Measurements from ENCODE around the gene RNF213. TPM values are rescaled to one million over a fixed set of nuclear protein-coding genes. Genes with fewer than 3 reads are reported as not detected.

Gene RNF213
- polyA plus RNA-seq, 1 donor (not counting 4 experiments of a cell fraction or from before 2014, with no cell fraction given): 24.4 TPM

DNA sequence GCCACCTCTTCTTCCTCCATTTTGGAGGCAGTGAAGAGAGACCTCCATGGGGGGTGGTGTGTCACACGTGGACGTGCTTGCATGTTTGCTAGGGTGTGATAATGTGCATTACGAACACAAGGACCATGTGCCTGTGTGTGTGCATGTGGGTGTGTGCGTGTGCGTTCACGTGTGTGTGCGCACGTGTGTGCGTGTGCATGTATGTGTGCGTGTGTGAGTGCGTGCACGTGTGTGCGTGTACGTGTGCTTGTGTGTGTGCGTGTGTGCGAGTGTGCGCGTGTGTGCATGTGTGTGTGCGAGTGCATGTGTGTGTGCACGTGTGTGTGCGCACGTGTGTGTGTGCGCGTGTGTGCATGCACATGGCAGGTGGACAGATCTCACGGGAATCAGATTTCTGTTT, 29.5 kb downstream of the RNF213 start:
- H4K20me1 ChIP-seq (ENCODE audit: control insufficient read depth, extremely low read depth, insufficient read depth, low read length): no peaks in the 10 kb centered on the region
- no peak overlapping the region for H3K4me3 ChIP-seq (ENCODE audit: control insufficient read depth in 2 of 3, extremely low read depth in 1 of 3, insufficient read depth in 2 of 3, low read depth in 1 of 3, low read length in 3 of 3)
- no peaks in the 10 kb centered on the region for H3K4me1 ChIP-seq (ENCODE audit: control insufficient read depth, extremely low read depth, insufficient read depth, low read length)
- H3K27me3 ChIP-seq (ENCODE audit: control insufficient read depth, extremely low read depth, insufficient read depth, low read length): no peaks in the 10 kb centered on the region
- DNase-seq (ENCODE audit: low read depth, low spot score) (no peak), FAIRE-seq (no peak)
- H2AFZ ChIP-seq (ENCODE audit: control insufficient read depth, low read length): no peak overlapping the region
- H3K79me2 ChIP-seq (ENCODE audit: control insufficient read depth, insufficient read depth, low read length): no peaks in the 10 kb centered on the region
- no peak overlapping the region for H3K27ac ChIP-seq (ENCODE audit: control insufficient read depth, insufficient read depth, low read length)
- H3K36me3 ChIP-seq (ENCODE audit: control insufficient read depth in 2 of 2, extremely low read depth in 1 of 2, insufficient read depth in 2 of 2, low read length in 2 of 2): peaks cover 17 to 34% of the 10 kb centered on the region in 2 experiments
- H3K9me3 ChIP-seq (ENCODE audit: control insufficient read depth, low read depth, low read length): no peaks in the 10 kb centered on the region
- dilution Hi-C loops (cut with MboI; ENCODE audit: extremely low pct_ligation_motif_present, low sequenced_read_pairs): no loop called here
- no peaks in the 10 kb centered on the region for H3K9me1 ChIP-seq (ENCODE audit: control insufficient read depth, extremely low read depth, insufficient read depth, low read length)
- no peak overlapping the region for H3K4me2 ChIP-seq (ENCODE audit: control insufficient read depth, extremely low read depth, insufficient read depth, low read depth, low read length)
- no peak overlapping the region for H3K9ac ChIP-seq (ENCODE audit: control insufficient read depth, extremely low read depth, insufficient read depth, low read length)
- TF ChIP-seq EZH2 (IDR thresholded peaks at IDR 0.05; ENCODE audit: low read length): no peak
- TF ChIP-seq, protein P1, sequence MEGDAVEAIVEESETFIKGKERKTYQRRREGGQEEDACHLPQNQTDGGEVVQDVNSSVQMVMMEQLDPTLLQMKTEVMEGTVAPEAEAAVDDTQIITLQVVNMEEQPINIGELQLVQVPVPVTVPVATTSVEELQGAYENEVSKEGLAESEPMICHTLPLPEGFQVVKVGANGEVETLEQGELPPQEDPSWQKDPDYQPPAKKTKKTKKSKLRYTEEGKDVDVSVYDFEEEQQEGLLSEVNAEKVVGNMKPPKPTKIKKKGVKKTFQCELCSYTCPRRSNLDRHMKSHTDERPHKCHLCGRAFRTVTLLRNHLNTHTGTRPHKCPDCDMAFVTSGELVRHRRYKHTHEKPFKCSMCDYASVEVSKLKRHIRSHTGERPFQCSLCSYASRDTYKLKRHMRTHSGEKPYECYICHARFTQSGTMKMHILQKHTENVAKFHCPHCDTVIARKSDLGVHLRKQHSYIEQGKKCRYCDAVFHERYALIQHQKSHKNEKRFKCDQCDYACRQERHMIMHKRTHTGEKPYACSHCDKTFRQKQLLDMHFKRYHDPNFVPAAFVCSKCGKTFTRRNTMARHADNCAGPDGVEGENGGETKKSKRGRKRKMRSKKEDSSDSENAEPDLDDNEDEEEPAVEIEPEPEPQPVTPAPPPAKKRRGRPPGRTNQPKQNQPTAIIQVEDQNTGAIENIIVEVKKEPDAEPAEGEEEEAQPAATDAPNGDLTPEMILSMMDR (optimal IDR thresholded peaks at IDR 0.05 in 1 of 3, IDR thresholded peaks at IDR 0.05 in 1 of 3, conservative IDR thresholded peaks at IDR 0.05 in 1 of 3; ENCODE audit: extremely low read depth in 1 of 3, insufficient read depth in 2 of 3, low read length in 3 of 3): no peak

DNA sequence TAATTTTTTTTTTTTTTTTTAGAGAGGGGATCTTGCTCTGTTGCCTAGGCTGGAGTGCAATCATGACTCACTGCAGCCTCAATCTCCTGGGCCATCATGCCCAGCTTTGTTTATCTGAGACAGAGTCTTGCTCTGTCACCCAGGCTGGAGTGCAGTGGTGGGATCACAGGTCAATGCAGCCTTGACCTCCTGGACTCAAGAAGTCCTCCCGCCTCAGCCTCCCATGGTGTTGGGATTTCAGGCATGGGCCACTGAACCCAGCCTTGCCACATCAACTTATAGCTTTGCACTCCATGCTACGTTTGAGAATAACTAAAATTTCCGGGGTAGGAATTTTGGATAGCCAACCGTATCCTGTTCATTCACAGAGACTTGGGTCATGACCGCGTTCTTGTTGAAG, 30.6 kb downstream of the RNF213 start:
- Histone ChIP-seq H3K4me3 (ENCODE audit: control insufficient read depth in 2 of 3, extremely low read depth in 1 of 3, insufficient read depth in 2 of 3, low read depth in 1 of 3, low read length in 3 of 3) (no peak overlapping the region), H3K27me3 (ENCODE audit: control insufficient read depth, extremely low read depth, insufficient read depth, low read length) (no peaks in the 10 kb centered on the region), H3K4me1 (ENCODE audit: control insufficient read depth, extremely low read depth, insufficient read depth, low read length) (no peaks in the 10 kb centered on the region), H3K36me3 (ENCODE audit: control insufficient read depth in 2 of 2, extremely low read depth in 1 of 2, insufficient read depth in 2 of 2, low read length in 2 of 2) (peaks cover 21 to 40% of the 10 kb centered on the region in 2 experiments), H2AFZ (ENCODE audit: control insufficient read depth, low read length) (no peak overlapping the region), H3K9me3 (ENCODE audit: control insufficient read depth, low read depth, low read length) (no peaks in the 10 kb centered on the region), H3K27ac (ENCODE audit: control insufficient read depth, insufficient read depth, low read length) (no peak overlapping the region), H4K20me1 (ENCODE audit: control insufficient read depth, extremely low read depth, insufficient read depth, low read length) (no peaks in the 10 kb centered on the region), H3K4me2 (ENCODE audit: control insufficient read depth, extremely low read depth, insufficient read depth, low read depth, low read length) (no peak overlapping the region), H3K9me1 (ENCODE audit: control insufficient read depth, extremely low read depth, insufficient read depth, low read length) (no peaks in the 10 kb centered on the region), H3K79me2 (ENCODE audit: control insufficient read depth, insufficient read depth, low read length) (no peaks in the 10 kb centered on the region), H3K9ac (ENCODE audit: control insufficient read depth, extremely low read depth, insufficient read depth, low read length) (no peak overlapping the region)
- dilution Hi-C loops (cut with MboI; ENCODE audit: extremely low pct_ligation_motif_present, low sequenced_read_pairs): no loop called here
- DNase-seq (ENCODE audit: low read depth, low spot score) (no peak), FAIRE-seq (no peak)
- no peak for TF ChIP-seq EZH2 (IDR thresholded peaks at IDR 0.05; ENCODE audit: low read length)
- TF ChIP-seq, protein P1 (optimal IDR thresholded peaks at IDR 0.05 in 1 of 3, IDR thresholded peaks at IDR 0.05 in 1 of 3, conservative IDR thresholded peaks at IDR 0.05 in 1 of 3; ENCODE audit: extremely low read depth in 1 of 3, insufficient read depth in 2 of 3, low read length in 3 of 3): no peak

All from keratinocyte (primary cell).